Transverse colon (tissue), 3 donors: ENCODE results near the gene OLFML2A.

Source experiments
- CTCF ChIP-seq, 5 experiments: fragments of 200-600 bp in 3 of 5; fragments of 450-650 bp in 2 of 5; sonication (generic) in 3 of 5; IDR thresholded peaks; 1 replicate in 2 of 5; 2 replicates in 3 of 5; pipeline ENCODE4 v1.5.1; 2016 to 2017; ENCODE audit warnings: antibody characterized with exemption in 5 of 5, inconsistent platforms in 3 of 5, mild to moderate bottlenecking in 2 of 5, moderate library complexity in 1 of 5
- EP300 ChIP-seq: sonication (generic); formaldehyde crosslinking; IDR thresholded peaks from one replicate; pipeline ENCODE4 v1.6.1; 2017; ENCODE audit warnings: antibody characterized with exemption, low read depth

DNA sequence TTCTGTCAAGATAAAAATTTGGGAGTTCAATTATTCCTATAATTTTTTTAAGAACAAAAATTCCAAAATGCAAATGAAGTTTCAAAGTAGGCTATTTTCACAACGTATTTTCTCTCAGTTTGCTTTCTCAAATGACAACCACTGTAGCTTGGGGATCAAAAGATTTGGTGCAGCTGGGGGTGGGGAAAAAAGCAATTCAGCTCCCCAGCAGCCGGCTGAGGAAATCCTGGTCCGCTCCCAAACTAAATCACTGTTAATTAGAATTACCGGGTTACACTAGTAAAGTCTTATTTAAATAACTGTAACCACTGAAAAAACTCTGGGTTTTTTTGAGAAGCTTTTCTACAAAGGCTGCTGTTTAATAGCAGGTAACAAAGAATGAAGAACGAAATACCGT lies 11.5 kb upstream of the OLFML2A start:
- TF ChIP-seq EP300 (no peak), CTCF (IDR thresholded peaks at IDR 0.05) (no peak)
